LHCN-M2 (cell line): Measurements from ENCODE around the gene ALX1. TPM values are rescaled to one million over a fixed set of nuclear protein-coding genes. Genes with fewer than 3 reads are reported as not detected.

Source experiments
- DNase-seq: peaks from one replicate; pipeline ENCODE4 v3.0.0-alpha.2; 2012; ENCODE audit warnings: low read depth
- polyA plus RNA-seq: library from polyadenylated mRNA; unstranded; fragments of >200 nt; gene quantifications from one replicate; pipeline ENCODE4 v1.2.1, GENCODE V29; 2012; ENCODE audit warnings: missing spikeins
- total RNA-seq: library from RNA; depleted of rRNA; stranded (reverse); fragments of >200 nt; gene quantifications from 2 replicates; pipeline ENCODE4 v1.2.3, GENCODE V29; 2014; rRNA removed

Gene ALX1
- not detected in 2 replicates for total RNA-seq
- polyA plus RNA-seq = not detected

DNA sequence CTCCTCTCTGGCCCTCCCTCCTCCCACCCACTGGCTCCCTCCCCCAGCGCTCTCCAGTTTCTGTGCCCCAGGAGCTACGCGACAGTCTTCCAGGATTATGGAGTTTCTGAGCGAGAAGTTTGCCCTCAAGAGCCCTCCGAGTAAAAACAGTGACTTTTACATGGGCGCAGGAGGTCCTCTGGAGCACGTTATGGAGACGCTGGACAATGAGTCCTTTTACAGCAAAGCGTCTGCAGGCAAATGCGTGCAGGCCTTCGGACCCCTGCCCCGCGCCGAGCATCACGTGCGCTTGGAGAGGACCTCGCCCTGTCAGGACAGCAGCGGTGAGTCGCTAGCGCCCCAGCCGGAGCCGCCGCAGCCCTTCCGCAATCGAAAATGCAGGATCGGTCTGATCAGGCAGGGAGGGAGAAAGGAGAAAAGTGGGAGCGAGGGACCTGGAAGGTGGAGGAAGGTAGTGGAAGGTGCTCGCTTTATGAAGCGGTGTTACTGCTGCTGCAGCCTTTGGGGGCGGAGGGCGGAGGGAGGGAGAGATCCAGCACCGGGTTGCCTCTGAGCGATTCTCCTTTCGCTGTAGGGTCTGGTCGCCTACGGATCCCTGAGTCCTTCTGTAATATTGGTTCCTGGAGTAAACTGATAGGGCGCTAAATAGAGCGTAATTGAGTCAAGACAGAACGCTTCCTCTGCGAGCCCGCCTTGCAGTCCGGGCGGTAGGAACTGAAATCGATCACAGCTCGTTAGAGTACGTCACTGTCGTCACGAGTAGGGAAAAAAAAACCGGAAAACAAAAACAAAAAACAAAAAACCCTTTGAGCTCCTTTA, at the start of gene ALX1:
Gene ALX1, plus strand, starts transcription at position 56 of the 819 bp plus-strand sequence. Its CDS starts 42 bp downstream, at position 98.
- DNase-seq = no peak

DNA sequence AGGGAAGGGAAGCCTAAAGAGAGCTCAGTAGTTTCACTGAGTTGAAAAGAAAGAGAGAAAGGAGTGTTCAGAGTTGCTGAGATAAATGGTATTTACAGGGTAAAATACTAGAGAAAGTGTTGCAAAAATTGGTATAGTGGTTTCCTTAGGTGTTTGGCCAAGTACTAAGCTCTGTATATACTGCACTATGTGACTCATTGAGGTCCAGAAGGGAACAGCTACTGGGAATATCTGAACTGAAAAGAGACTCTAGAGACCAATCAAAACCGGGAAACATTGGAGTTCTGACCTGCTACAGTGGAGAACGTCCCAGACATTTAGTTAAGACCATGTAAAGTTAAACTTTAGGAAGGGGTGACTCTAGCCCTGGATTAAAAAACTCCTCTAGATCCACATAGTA, 42.7 kb upstream of the ALX1 start:
- no peak for DNase-seq

DNA sequence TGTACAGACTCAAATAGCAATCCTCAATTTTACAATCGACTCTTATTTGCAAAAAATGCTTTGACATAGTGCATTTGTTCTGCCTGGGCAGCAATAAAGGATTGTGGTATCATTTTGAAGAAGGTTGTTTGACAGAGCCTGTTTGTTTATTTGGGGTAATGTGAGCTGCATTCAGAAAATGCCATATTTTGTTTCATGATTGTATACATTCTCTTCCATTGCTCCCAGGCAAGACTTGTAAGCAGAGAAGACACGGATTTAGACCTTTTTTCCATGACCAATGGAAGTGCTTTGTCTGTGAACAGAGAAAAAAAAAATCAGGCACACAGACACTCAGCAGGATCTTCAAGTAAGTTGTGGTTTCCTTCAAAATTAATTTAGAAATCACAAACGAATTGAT, 35.5 kb upstream of the ALX1 start:
- DNase-seq = no peak

DNA sequence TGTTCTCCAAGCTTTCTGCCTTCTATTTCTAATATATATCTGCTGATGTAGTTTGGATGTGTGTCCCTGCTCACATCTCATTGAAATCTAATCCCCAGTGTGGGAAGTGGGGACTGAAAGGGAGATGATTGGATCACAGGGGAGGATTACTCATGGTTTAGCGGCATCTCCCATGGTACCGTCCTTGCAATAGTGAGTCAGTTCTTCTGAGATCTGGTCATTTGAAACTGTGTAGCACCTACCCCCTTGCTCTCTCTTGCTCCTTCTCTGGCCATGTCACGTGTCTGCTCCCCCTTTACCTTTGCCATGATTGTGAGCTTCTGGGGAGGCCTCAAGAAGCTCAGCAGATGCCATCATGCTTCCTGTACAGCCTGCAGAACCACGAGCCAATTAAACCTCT, 26.2 kb upstream of the ALX1 start:
- DNase-seq = peak; percentile 10

DNA sequence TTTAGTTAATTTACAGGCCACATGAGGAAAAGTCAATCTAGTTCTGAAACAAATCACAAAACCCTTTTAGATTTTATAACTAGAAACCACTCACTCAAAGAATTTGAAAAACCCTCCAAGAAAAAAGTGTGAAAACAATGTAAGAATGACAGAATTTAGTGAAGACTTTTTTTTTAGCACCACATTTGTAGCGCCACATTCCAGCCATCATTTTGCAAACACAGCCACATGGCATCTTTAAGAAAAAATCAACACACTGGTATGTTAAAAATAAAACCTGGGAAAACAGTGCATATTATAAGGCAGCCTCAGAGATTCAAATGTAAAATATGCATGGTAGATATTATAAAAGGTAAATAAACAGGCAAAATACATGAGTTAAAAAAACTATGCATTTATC, 22.3 kb upstream of the ALX1 start:
- no peak for DNase-seq

DNA sequence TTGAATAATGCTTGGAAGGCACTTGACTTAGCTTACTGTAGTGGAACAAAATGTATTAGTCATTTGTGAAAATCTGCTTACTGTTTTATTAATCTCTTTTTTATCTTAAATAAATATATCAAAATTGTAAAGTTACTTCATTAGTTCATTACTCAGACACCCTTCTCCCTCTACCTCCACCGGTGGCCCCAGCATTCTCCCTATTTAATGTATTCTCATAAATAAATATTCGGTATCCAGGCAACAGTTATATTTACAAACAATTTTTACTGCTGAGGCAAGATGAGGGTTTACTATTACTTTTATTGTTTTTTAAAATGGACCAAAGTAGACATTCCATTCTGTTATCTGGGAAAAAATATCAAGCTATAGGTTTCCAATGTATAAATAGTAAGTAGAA, 19.6 kb upstream of the ALX1 start:
- no peak for DNase-seq

DNA sequence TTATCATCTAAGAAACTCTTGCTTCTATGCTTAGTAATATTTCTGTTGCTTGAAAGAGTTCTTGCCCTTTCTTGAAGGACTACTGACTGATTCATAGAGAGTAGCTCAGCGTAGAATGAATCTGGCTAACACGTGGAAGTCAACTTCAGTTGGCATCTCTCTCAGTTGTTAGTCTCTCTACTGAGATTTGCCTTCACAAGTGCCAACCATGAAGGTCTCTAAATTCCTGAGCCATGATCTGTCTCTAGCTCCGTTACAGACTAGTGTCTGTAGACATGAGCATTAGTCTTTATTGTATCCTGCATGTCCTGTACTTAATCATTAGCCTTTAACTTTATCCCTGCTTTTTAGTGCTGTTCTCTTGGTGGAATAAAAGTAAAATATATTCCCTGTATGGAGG, 19.1 kb upstream of the ALX1 start:
- no peak for DNase-seq

DNA sequence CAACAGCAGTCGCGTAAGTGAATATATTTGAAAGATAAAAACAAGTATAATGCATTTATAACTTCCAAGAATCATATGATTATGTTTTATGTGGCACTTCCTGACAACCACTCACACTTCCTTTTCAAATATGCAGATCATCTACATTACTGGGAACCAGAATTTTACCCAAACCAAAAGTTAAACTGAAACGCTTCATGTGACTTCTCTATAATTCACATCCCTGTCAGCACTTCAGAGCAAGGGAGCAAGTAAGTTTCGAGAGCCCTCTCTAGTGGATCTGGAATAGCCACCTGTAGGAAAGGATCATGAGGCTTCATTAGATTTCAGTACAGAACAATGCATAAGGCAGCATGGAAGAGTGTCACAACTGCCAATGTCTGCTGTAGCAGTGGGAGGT, 13.7 kb upstream of the ALX1 start:
- no peak for DNase-seq

DNA sequence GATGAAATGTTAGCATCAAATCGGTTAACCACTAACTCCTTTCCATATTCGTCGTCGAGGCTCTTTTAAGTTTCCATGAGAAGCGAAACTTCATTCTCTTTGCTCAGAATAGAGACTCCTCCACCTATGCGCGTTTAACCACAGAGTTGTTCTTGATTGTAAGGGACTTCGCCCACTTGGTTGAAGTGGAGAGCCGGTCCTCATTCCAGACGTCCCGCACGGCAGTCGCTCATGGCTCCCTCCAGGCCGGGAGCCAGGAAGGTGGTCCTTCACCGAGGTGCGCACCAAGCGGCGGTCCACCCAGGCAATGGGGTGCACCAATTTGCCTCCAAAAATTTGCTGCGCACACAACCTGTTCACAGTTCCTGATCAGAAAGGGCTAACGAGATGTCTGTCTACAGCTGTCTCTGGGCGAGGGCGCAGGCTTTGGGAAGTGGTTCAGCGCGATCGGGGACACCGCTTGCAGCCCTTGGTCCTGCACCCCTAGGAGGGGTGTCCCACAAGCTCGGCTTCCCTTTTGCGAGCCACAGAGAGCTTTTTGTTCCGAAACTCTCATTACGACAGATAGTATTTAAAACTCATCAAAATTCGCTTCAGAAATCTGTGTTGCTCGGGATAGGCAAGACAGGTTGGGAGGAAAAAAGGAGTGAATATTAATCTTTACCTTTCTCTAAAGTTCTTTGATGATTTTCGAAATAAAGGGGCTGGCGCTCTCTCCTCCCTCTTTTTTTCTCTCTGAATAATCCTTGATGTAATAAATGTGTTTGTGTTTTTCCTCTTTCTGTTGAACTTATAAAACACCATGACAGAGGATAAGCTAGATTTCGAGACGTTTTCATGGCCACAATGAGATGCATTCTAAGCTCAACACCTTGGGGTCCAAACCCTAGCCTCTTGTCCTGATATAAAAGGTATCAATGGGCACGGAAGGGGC, 6.4 kb upstream of the ALX1 start:
- DNase-seq = no peak

DNA sequence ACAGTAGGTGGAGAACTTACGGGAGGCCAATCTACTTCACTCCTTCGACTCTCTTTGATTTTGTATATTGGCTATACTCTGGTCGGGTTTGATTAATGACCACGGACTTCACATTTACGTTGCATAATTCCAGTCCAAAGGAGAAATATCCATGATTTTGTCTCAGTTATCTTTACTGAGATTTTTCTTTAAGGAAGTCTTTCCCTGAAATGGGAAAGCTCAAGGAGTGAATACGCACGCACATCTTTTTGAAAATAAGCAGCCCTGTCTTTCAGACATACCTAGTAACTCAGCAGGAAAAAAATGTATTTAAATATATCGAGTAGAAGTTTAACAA, 5.7 kb upstream of the ALX1 start:
- DNase-seq = no peak

DNA sequence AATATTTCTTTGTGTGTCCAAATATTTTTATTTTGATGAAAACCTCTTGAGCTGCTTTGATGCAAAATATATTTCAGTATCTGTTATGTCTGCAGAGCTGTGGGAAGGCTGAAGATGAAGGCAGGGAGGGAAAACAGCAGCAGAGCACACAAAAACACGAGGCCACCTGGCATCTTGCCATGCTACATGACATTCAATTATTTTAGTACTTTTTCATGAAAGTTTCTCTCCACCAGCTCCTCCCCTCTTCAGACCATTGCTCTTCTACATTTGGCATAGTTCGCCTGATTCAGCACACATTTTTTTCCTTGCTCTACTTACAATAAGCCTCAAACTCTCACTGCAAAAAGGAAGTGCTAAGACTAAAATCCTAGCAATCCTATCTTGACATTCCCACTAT, 4.6 kb upstream of the ALX1 start:
- no peak for DNase-seq

DNA sequence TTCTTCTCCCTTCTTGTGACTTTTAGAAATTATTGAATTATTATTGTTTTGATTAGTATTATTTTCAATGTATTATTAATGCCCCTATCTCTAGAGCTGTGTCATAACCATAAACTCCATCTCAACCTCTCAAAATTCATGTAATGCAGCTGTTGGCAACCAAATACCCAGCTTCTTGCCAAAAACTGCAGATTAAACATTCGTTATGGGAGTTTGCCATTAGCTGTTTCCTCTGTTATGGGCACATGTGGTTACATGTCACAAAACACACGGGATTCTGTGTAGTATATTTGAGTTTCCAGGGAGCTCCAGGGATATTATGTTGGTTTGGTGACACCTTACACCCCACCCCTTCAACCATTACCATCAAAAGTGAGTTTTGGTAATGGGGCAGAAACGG, 2.8 kb upstream of the ALX1 start:
- DNase-seq = no peak

DNA sequence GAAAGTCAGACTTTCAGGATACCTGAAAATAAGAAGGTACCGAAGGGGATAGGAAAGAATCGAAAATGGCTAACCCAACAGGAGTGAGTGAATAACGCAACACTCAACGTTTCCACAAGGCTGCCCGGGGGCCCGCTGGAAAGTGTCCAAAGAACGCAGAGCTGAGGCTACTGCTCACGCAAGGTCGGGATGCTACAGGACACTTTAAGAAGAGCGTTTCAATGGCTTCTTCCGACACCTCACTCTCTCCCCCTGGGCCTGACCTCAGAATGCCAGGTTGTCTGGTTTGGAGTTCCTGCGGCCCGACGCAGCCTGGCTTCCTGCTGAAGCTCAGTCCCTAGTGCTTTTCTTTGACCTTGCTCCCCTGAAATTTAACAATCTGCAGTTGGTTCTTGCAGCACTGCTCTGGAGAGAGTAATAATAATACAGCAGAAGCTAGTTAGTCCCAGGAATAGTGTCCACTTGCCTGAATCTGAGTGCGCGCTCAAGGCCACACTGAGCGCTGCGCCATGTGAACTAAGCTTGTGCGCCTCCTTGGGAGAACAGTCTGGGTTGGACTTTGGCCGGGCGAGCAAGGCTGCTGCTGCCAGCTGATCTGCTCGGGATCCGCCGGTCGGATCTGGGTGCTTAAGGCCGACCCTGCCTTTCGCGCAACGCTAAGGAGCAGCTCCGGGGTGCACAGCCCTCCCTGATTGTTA, 2.0 kb upstream of the ALX1 start:
- no peak for DNase-seq

DNA sequence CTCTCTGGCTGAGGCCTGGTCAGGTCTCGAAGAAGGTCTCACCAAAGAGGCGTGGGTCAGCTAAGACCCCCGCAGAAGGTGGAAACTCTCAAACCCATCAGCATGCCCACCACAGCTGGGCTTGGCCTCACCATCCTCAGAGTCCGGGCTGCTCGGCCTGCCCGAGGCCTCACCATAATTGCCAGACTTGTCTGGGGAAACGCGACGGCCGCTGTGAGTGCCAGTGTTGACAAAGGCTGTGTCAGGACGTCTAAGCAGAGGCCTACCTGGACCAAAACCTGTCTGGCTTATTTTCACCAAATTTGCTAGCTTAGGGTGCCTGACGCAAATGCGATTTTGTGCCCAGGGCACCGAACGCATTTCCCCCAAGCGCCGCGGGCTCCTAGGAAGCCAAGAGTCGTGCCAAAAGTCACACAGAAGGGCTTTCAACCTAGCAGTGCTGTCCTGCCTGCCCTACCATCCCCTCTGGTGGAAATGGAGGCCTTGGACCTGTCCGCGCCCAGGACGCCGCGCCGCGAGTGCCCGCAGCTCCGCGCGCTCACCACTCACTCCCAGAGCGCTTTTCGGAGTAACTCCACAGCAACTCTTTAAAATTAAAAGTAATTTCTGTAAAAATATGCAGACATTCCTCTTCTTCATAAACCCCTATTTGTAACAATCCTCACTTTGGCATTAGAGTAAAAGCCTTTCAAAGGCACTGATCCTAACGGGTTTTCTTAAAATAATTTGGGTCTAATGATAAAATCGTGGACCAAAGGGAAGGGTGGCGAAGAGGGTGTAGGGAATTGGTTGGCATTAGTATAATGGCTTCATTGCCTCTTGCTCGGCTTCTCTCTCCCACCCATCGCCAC, 1.2 kb upstream of the ALX1 start:
- no peak for DNase-seq

DNA sequence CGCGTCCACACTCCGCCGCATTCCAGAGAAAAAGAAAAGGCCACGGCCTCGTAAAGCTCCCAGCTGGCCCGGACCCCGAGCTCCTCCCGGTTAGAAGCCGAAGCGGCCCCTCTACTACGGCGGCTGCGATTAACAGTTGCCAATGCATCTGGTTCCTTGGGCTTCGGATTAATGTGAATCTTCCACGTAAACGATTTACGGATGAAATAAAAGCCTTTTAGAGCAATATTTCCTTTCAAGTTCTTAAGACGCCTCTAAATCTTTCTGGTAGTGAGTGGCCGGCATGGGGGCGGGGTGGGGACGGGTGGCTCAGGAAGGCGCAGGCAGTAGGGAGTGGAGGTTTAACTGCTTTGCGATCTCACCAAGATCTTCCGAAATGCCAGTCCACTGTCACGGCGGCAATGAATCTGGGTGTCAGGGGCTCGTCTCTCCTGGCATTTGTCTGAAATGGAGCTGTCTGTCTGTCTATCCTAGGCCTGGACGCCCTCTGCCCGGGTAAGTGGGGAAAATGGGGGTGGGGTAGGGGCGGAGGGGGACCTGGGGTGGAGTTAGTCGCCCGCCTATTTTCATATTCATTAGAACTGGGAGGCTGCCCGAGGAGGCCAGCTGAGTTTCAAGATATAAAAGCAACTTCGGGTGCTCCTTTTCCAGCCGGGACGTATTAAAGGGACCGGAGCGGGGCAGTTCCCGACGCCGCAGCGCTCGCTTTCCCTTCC, 413 bp upstream of the ALX1 start:
- DNase-seq = no peak

DNA sequence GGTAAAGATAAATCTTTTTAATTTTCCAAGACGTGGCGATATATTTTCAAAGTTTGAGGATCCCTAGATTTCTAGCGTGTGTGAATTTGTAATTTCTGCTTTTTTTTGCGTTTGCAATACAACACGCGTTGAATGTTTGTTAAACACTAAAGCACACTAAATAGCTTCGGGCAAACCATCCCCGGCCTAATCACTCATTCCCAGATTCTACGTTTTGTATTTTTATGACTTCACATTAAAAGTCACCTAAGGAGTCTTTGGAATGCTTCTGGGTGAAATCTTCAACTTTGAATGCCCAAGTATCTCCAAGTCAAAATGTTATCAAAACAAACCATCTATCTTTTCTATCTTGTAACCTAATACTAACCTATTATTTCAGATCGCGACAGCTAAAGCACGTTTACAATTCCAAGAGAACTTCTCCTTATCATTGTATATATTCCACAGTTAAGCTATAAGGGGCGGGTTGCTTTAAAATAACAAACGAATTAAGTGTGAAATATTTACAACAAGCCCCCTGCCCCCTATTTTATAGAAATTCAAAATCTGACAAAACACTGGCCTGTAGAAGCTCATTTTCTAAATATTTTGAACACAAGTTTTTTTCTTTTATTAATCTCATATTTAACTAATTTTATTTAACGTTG, 1.1 kb downstream of the ALX1 start:
- no peak for DNase-seq

DNA sequence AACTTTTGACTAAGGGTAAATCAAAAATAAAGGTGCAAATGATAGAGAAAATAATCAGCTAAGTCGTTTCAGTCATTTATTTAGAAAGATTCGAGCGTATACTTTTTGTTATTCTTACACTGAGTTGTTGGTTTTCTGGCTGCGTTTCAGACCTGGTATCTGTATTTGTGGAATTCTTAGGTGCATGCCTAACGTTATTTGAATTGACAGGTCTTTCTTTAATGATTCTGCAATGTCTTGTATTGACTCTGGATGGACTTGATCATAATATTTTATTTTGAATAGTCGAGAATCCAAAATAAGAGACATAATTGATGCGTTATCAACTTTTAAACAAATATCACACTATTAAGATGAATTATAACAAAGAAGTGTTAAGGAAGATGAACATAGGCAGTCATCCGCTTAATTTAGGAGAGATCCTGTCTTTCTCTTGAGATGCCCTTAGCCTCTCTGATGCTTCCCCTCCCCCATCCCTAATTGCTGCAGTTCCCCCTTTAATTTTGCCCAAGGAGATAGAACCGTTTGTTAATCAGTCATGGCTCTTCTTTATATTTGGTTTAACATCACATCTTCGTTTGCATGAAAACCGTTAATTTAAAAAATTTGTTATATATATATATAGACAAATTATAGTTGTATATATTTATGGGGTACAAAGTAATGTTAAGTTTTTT, 1.8 kb downstream of the ALX1 start:
- no peak for DNase-seq

DNA sequence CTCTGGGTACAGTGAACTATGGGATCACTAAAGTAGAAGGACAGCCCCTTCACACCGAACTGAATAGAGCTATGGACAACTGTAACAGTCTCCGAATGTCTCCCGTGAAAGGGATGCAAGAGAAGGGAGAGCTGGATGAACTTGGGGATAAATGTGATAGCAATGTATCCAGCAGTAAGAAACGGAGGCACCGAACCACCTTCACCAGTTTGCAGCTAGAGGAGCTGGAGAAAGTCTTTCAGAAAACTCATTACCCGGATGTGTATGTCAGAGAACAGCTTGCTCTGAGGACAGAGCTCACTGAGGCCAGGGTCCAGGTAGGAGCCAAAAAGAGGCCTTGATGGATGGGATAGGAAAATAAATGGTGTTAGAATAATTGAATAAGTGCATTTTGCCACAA, 3.5 kb downstream of the ALX1 start:
- DNase-seq = no peak

DNA sequence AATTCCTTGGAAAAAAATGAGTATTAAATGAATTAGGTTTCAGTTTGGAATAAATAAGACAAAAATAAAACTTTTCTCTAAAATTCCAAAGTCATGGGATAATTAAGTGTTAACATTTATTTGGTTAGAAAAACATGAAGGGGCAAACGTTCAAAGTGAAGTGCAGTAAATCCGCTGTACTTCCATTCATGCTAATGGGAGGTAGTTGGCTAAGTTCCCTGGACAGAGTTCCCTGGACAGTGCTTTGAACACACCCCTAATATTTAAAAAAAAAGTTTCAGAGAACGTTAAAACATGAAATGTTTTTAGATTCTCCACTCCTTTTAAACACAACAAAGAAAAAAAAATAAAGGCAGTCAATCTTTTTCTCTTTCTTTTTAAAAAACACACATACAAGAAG, 16.3 kb downstream of the ALX1 start:
- DNase-seq = no peak

DNA sequence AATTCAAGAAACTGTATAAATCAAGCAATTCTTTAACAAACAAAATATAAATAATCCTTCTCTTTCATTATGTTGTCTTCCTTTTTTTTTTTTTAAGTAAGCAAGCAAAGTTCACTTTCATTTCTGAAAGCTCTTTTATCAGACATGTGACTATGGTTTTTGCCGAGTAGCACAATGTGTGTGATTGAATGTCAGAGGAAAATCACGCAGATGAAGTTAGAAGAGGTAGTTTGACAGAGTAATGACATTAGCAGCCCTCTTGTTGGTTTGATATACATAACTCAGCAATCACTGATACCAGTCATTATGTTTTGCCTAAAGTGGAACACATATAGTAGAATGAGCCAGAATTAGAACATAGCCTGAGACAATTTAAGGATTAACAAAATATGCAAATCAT, 19.0 kb downstream of the ALX1 start:
- DNase-seq = no peak
